ENCODE results near the gene SCYL1. TPM values are rescaled to one million over a fixed set of nuclear protein-coding genes. Genes with fewer than 3 reads are reported as not detected.

SCYL1 gene
- total RNA-seq, 4 donors from 2014 or later, result 70.6 to 97.6 (median 89.2) TPM

DNA sequence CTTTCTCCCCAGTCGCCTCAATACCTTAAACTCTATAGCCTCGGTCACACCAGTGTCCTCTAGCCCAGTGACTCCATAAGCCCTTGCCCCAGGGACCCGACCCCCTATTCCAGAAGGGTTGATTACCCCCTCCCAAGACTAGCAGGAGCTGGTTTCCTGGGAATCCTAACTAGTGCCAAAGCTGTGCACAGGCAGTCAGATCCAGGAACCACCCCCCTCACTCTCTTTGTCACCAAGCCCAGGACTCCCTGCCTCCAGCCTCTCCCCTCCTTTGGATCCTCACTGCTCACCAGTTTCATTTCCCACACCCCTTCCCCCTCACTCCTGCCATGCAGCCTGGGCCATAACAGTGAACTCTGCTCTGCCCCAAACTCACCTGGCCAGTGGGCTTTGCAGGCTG lies 23.5 kb downstream of the SCYL1 start:
- Histone ChIP-seq H3K4me1 (peaks cover 0 to 38% (median 1%) of the 10 kb centered on the region in 3 donors), H3K36me3 (peaks cover 0 to 98% of the 10 kb centered on the region in 2 donors), H3K27me3 (no peaks in the 10 kb centered on the region), H3K27ac (peak overlapping the region in 1 of 4 donors; percentile 20), H3K9me3 (no peaks in the 10 kb centered on the region), H3K4me3 (no peak overlapping the region)
- WGBS, 2 donors (ENCODE audit: low coverage in 1 of 2), result 79 to 100% methylated on average over 2 to 3 of the region's 3 CpGs
- no peak for ATAC-seq
- TF ChIP-seq POLR2AphosphoS5 (IDR thresholded peaks at IDR 0.05), result no peak
- TF ChIP-seq CTCF (IDR thresholded peaks at IDR 0.05), result no peak
- TF ChIP-seq EP300 (IDR thresholded peaks at IDR 0.05), result no peak
- no peak for TF ChIP-seq POLR2A (IDR thresholded peaks at IDR 0.05)

DNA sequence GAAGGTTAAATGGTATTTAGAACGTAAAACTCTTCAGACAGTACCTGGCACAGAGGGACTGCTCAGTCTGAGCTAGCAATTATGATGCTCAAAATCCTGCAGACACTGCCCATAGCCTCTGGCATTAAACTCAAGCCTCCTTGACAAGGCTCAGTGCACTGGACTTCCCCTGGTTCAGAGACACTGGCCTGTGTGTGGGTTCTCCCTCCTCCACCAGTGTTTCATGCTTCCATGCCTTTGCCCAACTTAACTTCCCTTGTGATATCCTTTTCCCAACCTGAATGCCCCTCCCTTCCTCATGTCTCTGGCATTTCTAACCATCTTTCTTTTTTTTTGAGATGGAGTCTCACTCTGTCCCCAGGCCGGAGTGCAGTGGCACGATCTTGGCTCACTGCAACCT lies 24.2 kb downstream of the SCYL1 start:
- no peaks in the 10 kb centered on the region for H3K9me3 ChIP-seq
- no peak overlapping the region for H3K4me3 ChIP-seq
- ATAC-seq, result no peak
- WGBS, 2 donors (ENCODE audit: low coverage in 1 of 2), result 85 to 100% methylated on average over 1 to 3 of the region's 3 CpGs
- peaks cover 0 to 45% (median 7%) of the 10 kb centered on the region in 3 donors for H3K4me1 ChIP-seq
- H3K27me3 ChIP-seq, result no peaks in the 10 kb centered on the region
- peaks cover 0 to 98% of the 10 kb centered on the region in 2 donors for H3K36me3 ChIP-seq
- no peak overlapping the region for H3K27ac ChIP-seq
- TF ChIP-seq CTCF (IDR thresholded peaks at IDR 0.05) (no peak), EP300 (IDR thresholded peaks at IDR 0.05) (no peak), POLR2AphosphoS5 (IDR thresholded peaks at IDR 0.05) (no peak), POLR2A (IDR thresholded peaks at IDR 0.05) (no peak)

- ATAC-seq, result peak; percentile 19
- H3K4me1 ChIP-seq, result peaks cover 0 to 64% (median 32%) of the 10 kb centered on the region in 3 donors
- H3K9me3 ChIP-seq, result no peaks in the 10 kb centered on the region
- no peak overlapping the region for H3K27ac ChIP-seq
- no peak overlapping the region for H3K4me3 ChIP-seq
- TF ChIP-seq POLR2AphosphoS5 (IDR thresholded peaks at IDR 0.05) (no peak), CTCF (IDR thresholded peaks at IDR 0.05) (peak in 2 of 4 experiments; percentile 37 to 48), EP300 (IDR thresholded peaks at IDR 0.05) (no peak), POLR2A (IDR thresholded peaks at IDR 0.05) (no peak)
- no peaks in the 10 kb centered on the region for H3K27me3 ChIP-seq
- peaks cover 0 to 72% of the 10 kb centered on the region in 2 donors for H3K36me3 ChIP-seq
- WGBS, 2 donors (ENCODE audit: low coverage in 1 of 2), result 59 to 68% methylated on average over 3 to 10 of the region's 17 CpGs
These were observed 26.9 kb downstream of the SCYL1 start for GRCh38 chr11:65551572-65552387.

GRCh38 chr11:65552388-65552951 lies 27.6 kb downstream of the SCYL1 start:
- WGBS, 2 donors (ENCODE audit: low coverage in 1 of 2), result 33 to 83% methylated on average over 1 to 3 of the region's 9 CpGs
- peaks cover 0 to 64% (median 32%) of the 10 kb centered on the region in 3 donors for H3K4me1 ChIP-seq
- H3K27me3 ChIP-seq, result no peaks in the 10 kb centered on the region
- H3K9me3 ChIP-seq, result no peaks in the 10 kb centered on the region
- no peak overlapping the region for H3K27ac ChIP-seq
- peaks cover 0 to 65% of the 10 kb centered on the region in 2 donors for H3K36me3 ChIP-seq
- no peak for ATAC-seq
- no peak overlapping the region for H3K4me3 ChIP-seq
- TF ChIP-seq CTCF (IDR thresholded peaks at IDR 0.05), result no peak
- TF ChIP-seq POLR2AphosphoS5 (IDR thresholded peaks at IDR 0.05), result no peak
- no peak for TF ChIP-seq EP300 (IDR thresholded peaks at IDR 0.05)
- no peak for TF ChIP-seq POLR2A (IDR thresholded peaks at IDR 0.05)
